Memory B cell (primary cell): Measurements from ENCODE around the gene TACC2.

Source experiments
- ATAC-seq: fragments of 150-1000 bp; cut with Tn5 transposase; 2 replicates; pipeline ENCODE4 v1.10.0; 2021; ENCODE audit warnings: low read depth, mild to moderate bottlenecking, moderate library complexity
- DNase-seq, 2 donors: peaks; one replicate each; pipeline ENCODE4 v3.0.0; 2022; ENCODE audit warnings: low spot score in 2 of 2
- H3K27ac Mint-ChIP-seq: one replicate; pipeline ENCODE4 v1.8.0; 2022; ENCODE audit warnings: mild to moderate bottlenecking, moderate library complexity, mixed read lengths
- H3K27me3 Mint-ChIP-seq: one replicate; pipeline ENCODE4 v1.8.0; 2022; ENCODE audit warnings: mixed read lengths
- H3K36me3 Mint-ChIP-seq: one replicate; pipeline ENCODE4 v1.8.0; 2022; ENCODE audit warnings: mild to moderate bottlenecking, mixed read lengths
- H3K4me1 Mint-ChIP-seq: one replicate; pipeline ENCODE4 v1.8.0; 2022; ENCODE audit warnings: mixed read lengths
- H3K4me3 Mint-ChIP-seq: one replicate; pipeline ENCODE4 v1.8.0; 2022; ENCODE audit warnings: mild to moderate bottlenecking, moderate library complexity, mixed read lengths
- H3K9me3 Mint-ChIP-seq: one replicate; pipeline ENCODE4 v1.8.0; 2022; ENCODE audit warnings: mixed read lengths

Gene TACC2, protein sequence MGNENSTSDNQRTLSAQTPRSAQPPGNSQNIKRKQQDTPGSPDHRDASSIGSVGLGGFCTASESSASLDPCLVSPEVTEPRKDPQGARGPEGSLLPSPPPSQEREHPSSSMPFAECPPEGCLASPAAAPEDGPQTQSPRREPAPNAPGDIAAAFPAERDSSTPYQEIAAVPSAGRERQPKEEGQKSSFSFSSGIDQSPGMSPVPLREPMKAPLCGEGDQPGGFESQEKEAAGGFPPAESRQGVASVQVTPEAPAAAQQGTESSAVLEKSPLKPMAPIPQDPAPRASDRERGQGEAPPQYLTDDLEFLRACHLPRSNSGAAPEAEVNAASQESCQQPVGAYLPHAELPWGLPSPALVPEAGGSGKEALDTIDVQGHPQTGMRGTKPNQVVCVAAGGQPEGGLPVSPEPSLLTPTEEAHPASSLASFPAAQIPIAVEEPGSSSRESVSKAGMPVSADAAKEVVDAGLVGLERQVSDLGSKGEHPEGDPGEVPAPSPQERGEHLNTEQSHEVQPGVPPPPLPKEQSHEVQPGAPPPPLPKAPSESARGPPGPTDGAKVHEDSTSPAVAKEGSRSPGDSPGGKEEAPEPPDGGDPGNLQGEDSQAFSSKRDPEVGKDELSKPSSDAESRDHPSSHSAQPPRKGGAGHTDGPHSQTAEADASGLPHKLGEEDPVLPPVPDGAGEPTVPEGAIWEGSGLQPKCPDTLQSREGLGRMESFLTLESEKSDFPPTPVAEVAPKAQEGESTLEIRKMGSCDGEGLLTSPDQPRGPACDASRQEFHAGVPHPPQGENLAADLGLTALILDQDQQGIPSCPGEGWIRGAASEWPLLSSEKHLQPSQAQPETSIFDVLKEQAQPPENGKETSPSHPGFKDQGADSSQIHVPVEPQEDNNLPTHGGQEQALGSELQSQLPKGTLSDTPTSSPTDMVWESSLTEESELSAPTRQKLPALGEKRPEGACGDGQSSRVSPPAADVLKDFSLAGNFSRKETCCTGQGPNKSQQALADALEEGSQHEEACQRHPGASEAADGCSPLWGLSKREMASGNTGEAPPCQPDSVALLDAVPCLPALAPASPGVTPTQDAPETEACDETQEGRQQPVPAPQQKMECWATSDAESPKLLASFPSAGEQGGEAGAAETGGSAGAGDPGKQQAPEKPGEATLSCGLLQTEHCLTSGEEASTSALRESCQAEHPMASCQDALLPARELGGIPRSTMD (N-terminal part only)

DNA sequence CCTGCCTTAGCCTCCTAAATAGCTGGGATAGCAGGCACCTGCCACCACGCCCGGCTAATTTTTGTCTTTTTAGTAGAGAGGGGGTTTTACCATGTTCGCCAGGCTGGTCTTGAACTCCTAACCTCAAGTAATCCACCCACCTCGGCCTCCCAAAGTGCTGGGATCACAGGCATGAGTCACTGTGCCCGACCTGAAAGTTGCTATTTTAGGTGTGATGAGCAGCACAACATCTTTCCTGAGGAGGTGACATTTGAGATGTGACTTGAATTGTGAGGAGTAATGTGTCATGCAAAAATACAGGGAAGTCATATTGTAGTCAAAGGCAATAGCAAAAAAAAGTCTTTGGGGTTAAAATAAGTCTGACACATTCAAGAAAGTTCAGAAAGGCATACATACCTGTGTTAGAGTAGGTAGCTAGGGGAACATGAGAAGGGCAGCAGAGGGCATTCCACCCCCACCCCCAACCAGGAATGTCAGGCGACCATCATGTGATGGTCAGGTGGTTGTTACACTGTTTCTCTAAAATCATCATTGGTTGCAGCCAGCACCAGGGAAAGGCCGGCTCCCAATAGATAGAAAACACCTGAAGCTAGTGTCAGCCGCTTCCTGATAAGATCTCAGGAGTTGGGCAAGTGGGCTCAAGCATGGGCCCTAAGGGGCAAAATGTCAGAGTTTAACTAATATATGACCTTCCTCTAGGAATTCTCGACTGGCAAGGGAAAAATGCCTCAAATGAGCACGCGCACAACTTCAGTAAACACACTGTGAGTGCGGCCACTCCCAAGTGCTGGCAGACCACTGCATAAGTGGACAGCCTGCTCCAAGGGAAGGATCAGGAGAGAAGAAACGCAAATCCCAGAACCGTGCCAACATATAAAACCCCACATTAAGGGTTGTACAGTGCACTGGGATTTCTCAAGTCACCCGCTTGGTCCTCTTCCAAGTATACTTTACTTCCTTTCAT, at the start of gene TACC2:
TSS of gene TACC2 (plus strand) at position 803 of the 964 bp plus-strand sequence. CDS start 32,819 bp downstream, outside the sequence.
- peaks cover 11% of the 10 kb centered on the region for H3K9me3 Mint-ChIP-seq
- no peak for DNase-seq
- H3K4me1 Mint-ChIP-seq, result peaks cover 4% of the 10 kb centered on the region
- peaks cover 9% of the 10 kb centered on the region for H3K36me3 Mint-ChIP-seq
- H3K4me3 Mint-ChIP-seq, result no peak within 1 kb of the TSS
- ATAC-seq, result no peak
- H3K27ac Mint-ChIP-seq, result no peak within 1 kb of the TSS
- H3K27me3 Mint-ChIP-seq, result peaks cover 10% of the 10 kb centered on the region

GRCh38 chr10:121941532-121941931, 47.4 kb upstream of the TACC2 start:
- H3K27me3 Mint-ChIP-seq, result no peaks in the 10 kb centered on the region
- DNase-seq, result no peak

DNA sequence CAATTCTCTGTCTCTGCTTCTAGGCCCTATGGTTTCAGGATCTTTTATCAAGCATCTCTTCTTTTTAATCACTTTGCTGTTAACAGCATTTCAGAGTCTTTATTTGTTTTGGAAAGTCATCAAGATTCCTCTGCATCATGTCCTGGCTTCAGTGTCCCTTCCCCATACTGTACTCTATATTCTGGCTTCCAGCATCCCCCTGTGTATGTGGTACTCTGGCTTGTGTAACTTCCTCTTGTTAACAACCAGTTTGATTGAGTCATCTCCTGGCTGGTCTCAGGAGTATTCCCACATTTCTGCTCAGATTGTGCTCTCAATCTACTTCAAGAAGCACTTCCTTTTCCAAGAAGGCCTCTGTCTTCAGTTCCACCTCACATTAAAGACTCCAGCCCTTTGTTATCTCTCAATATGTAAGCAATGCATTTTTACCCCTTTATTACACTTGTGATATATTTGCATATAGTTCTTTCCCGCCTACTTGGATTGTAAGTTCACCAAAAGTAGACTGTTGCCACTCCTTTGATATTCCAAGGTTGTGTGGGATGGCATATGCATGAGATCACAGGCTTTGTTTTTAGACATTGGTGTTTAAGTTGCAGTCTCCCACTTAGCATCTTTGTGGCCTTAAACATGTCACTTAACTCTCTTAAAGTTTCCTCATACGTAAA, 46.1 kb upstream of the TACC2 start:
- Mint-ChIP-seq H3K4me3 (no peak overlapping the region), H3K27me3 (no peaks in the 10 kb centered on the region), H3K9me3 (no peaks in the 10 kb centered on the region), H3K36me3 (no peaks in the 10 kb centered on the region), H3K27ac (no peak overlapping the region), H3K4me1 (no peaks in the 10 kb centered on the region)
- DNase-seq (no peak), ATAC-seq (no peak)

More at GRCh38 chr10:121941532-121941931, 47.4 kb upstream of the TACC2 start:
- H3K4me3 Mint-ChIP-seq, result no peak overlapping the region
- H3K36me3 Mint-ChIP-seq, result no peaks in the 10 kb centered on the region
- no peaks in the 10 kb centered on the region for H3K4me1 Mint-ChIP-seq
- no peak overlapping the region for H3K27ac Mint-ChIP-seq
- no peaks in the 10 kb centered on the region for H3K9me3 Mint-ChIP-seq
- no peak for ATAC-seq

- ATAC-seq (no peak), DNase-seq (no peak)
- Mint-ChIP-seq H3K9me3 (no peaks in the 10 kb centered on the region), H3K4me3 (no peak overlapping the region), H3K27me3 (no peaks in the 10 kb centered on the region), H3K4me1 (peaks cover 4% of the 10 kb centered on the region), H3K27ac (no peak overlapping the region), H3K36me3 (peaks cover 8% of the 10 kb centered on the region)
These were observed 41.3 kb upstream of the TACC2 start for GRCh38 chr10:121947343-121948330.

DNA sequence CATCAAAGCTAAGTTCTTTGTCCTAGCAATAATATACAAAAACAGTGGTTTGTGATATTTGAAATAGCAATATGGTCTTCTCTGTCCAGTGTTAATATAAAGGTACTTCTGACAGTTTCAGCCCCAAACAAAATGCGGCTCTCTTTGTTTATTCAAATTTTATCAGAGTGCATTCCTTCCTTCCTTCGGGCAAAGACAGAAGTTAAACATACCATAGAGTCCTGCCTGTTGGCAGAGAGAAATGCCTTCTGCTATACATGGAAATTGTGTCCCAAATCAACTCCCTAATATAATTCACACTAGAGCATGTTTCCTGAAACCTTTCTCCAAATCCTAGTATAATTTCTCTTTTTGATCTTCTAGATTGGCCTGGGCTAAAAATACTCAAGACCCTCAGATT, 39.9 kb upstream of the TACC2 start:
- H3K4me3 Mint-ChIP-seq, result no peak overlapping the region
- H3K9me3 Mint-ChIP-seq, result no peaks in the 10 kb centered on the region
- no peak for ATAC-seq
- peaks cover 15% of the 10 kb centered on the region for H3K36me3 Mint-ChIP-seq
- H3K27me3 Mint-ChIP-seq, result no peaks in the 10 kb centered on the region
- DNase-seq, result no peak
- H3K27ac Mint-ChIP-seq, result no peak overlapping the region
- H3K4me1 Mint-ChIP-seq, result peaks cover 4% of the 10 kb centered on the region

DNA sequence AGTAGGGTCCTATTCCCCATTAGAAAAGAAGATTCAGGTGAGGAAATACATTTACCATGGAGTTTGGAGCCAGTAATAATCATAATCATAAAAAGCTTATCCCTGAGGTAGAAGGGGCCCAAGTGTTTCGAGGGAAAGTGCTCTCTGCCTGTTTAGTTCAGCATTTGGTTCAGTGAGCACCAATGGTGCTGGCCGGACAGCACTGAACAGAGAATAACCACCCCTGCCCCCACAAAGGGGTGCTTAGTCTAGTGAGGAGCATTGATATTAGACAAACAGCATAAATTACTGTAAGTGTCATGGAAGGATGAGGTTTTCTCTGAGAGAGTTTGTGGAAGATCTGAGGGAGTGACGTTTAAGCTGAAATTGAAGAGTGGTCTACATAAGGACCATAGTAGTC, 39.5 kb upstream of the TACC2 start:
- Mint-ChIP-seq H3K27ac (no peak overlapping the region), H3K4me3 (no peak overlapping the region), H3K36me3 (peaks cover 15% of the 10 kb centered on the region), H3K9me3 (no peaks in the 10 kb centered on the region), H3K4me1 (peaks cover 4% of the 10 kb centered on the region), H3K27me3 (no peaks in the 10 kb centered on the region)
- DNase-seq, result no peak
- no peak for ATAC-seq

DNA sequence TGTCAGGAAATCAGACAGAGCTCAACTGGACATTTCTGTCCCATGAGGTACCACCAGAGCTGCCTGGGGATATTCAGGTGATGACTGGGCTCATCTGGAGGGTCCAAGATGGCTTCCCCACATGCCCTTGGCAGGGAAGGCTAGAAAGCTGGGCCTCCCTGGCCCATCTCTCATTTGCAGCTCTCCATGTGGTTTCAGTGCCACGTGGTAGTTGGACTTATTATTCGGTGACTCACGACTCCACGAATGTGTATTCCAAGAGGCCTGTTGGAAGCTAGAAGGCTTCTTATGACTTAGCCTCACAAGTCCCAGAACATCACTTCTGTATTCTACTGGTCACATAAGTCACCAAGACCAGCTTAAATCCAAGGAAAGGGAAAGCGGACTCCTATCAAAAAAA, 36.7 kb upstream of the TACC2 start:
- no peak overlapping the region for H3K27ac Mint-ChIP-seq
- H3K9me3 Mint-ChIP-seq, result no peaks in the 10 kb centered on the region
- H3K4me1 Mint-ChIP-seq, result peaks cover 4% of the 10 kb centered on the region
- H3K36me3 Mint-ChIP-seq, result peaks cover 24% of the 10 kb centered on the region
- H3K27me3 Mint-ChIP-seq, result no peaks in the 10 kb centered on the region
- DNase-seq (no peak), ATAC-seq (no peak)
- H3K4me3 Mint-ChIP-seq, result no peak overlapping the region

GRCh38 chr10:121956111-121957061, 32.6 kb upstream of the TACC2 start:
- H3K9me3 Mint-ChIP-seq, result no peaks in the 10 kb centered on the region
- no peak overlapping the region for H3K27ac Mint-ChIP-seq
- H3K27me3 Mint-ChIP-seq, result no peaks in the 10 kb centered on the region
- no peak overlapping the region for H3K4me3 Mint-ChIP-seq
- peaks cover 1% of the 10 kb centered on the region for H3K4me1 Mint-ChIP-seq
- H3K36me3 Mint-ChIP-seq, result peaks cover 24% of the 10 kb centered on the region
- ATAC-seq, result no peak
- DNase-seq, result no peak

DNA sequence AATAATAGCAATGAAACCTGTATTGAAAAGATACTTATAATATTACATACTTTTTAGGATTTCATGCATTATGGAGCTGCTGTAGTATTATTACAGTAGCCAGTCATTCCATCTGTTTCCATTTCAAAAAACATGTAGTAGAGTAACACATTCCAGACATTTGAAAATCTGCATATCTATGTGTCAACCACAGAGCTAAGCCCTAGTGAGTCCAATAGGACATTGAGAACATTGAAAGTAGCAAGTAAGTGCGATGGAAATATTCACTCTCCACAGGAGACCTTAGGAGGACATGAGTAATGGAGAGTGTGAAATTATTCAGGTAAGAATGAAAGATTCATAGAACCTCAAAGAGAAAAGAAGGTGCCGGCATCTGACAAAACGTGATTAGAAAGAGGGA, 29.3 kb upstream of the TACC2 start:
- Mint-ChIP-seq H3K27ac (peak overlapping the region; percentile 31), H3K27me3 (no peaks in the 10 kb centered on the region), H3K36me3 (peaks cover 19% of the 10 kb centered on the region), H3K4me1 (no peaks in the 10 kb centered on the region), H3K4me3 (no peak overlapping the region), H3K9me3 (no peaks in the 10 kb centered on the region)
- ATAC-seq (no peak), DNase-seq (no peak)

DNA sequence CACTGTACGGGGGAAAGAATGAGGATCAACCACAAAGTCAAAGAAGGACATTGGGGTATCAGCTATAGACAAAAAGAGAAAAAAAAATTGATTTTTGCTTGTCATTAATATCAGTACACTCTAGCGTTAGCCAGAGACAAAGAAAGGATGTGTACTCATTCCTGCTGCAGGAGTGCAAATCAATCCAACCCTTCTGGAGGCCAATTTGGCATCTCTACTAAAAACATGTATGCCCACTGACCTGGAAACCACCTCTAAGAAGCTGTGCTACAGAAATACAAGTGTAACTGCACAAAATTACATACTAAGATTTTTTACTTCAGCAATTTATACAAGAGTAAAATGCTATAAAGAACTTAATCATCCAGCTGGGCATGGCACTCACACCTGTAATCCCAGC, 27.5 kb upstream of the TACC2 start:
- H3K36me3 Mint-ChIP-seq, result peaks cover 17% of the 10 kb centered on the region
- DNase-seq (no peak), ATAC-seq (no peak)
- no peaks in the 10 kb centered on the region for H3K27me3 Mint-ChIP-seq
- no peaks in the 10 kb centered on the region for H3K9me3 Mint-ChIP-seq
- no peak overlapping the region for H3K27ac Mint-ChIP-seq
- H3K4me1 Mint-ChIP-seq, result no peaks in the 10 kb centered on the region
- H3K4me3 Mint-ChIP-seq, result no peak overlapping the region

DNA sequence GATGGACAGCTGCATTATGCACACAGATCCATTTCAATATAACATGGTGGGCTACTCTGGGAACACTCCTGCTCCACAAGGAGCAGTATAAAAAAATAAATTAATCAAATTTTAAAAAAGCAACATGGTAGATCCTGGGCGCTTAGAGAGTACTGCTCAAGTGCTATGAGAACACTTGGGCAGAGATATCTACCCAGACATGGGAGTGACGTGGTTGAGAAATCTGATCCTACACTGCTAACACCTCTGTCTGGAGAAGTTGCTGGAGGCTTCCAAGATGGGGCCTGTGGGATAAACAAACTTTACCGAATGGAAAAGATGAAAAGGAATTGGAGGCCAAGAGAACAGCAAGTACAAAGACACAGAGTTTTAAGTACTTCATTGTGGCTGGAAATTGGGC, 23.0 kb upstream of the TACC2 start:
- Mint-ChIP-seq H3K4me1 (no peaks in the 10 kb centered on the region), H3K36me3 (peaks cover 9% of the 10 kb centered on the region), H3K27me3 (no peaks in the 10 kb centered on the region), H3K27ac (no peak overlapping the region), H3K9me3 (no peaks in the 10 kb centered on the region), H3K4me3 (no peak overlapping the region)
- ATAC-seq (no peak), DNase-seq (no peak)
